Colonic mucosa (tissue), 4 donors: ENCODE results near the gene HSPE1. TPM values are rescaled to one million over a fixed set of nuclear protein-coding genes. Genes with fewer than 3 reads are reported as not detected.
"Not testable (repeated sequence)": the region's sequence is repeated elsewhere in the genome, so short reads cannot be mapped to it uniquely, and the experiment has no call there.

Experiments
- DNase-seq: peaks from one replicate; pipeline ENCODE4 v3.0.0-alpha.2; 2020
- H3K27ac ChIP-seq: fragments of 200-600 bp; one replicate; pipeline ENCODE4 v1.8.0; 2021
- H3K27me3 ChIP-seq: fragments of 200-600 bp; one replicate; pipeline ENCODE4 v1.8.0; 2021
- H3K36me3 ChIP-seq: fragments of 200-600 bp; one replicate; pipeline ENCODE4 v1.8.0; 2021
- H3K4me1 ChIP-seq: fragments of 200-600 bp; one replicate; pipeline ENCODE4 v1.8.0; 2021; ENCODE audit warnings: mild to moderate bottlenecking
- H3K4me3 ChIP-seq: fragments of 200-600 bp; one replicate; pipeline ENCODE4 v1.8.0; 2021
- H3K9ac ChIP-seq, 2 donors: one replicate each; pipeline ENCODE4 v1.7.0; 2013; ENCODE audit warnings: control low read depth in 2 of 2, low read depth in 2 of 2, low read length in 2 of 2
- H3K9me3 ChIP-seq: fragments of 200-600 bp; one replicate; pipeline ENCODE4 v1.8.0; 2021
- CTCF ChIP-seq: fragments of 200-600 bp; IDR thresholded peaks from one replicate; pipeline ENCODE4 v1.8.0; 2022; ENCODE audit warnings: antibody characterized with exemption, mild to moderate bottlenecking
- intact Hi-C: fragments of 100-400 bp; cut with DNase I; formaldehyde crosslinking; loops from one replicate; pipeline ENCODE4 v1.14.1; 2022
- total RNA-seq, 2 donors: library from RNA; stranded (reverse); fragmentation: NEBNext Ultra II Directional in 1 of 2; extraction: Animal tissue kit (Norgen Biotek cat#: 25700) in 1 of 2; gene quantifications; one replicate each; pipeline ENCODE4 v1.2.1, GENCODE V29; 2021
- donor health status: healthy.
- donor health status: DM: no; HTN: no; CAD: no.
- donor health status: DM: no; HTN: no; CAD: no.

HSPE1 gene
- total RNA-seq, 2 donors from 2014 or later = 101 to 297 TPM

GRCh38 chr2:197464175-197464574 is 36.0 kb upstream of the HSPE1 start:
- no peak overlapping the region for H3K4me3 ChIP-seq
- no peaks in the 10 kb centered on the region for H3K27me3 ChIP-seq
- intact Hi-C loops = loop anchor here (5.0 kb wide), 1 partner anchor 37 kb away; no protein-coding TSS in a partner anchor
- TF ChIP-seq CTCF = no peak
- no peak overlapping the region for H3K27ac ChIP-seq
- no peaks in the 10 kb centered on the region for H3K9me3 ChIP-seq
- no peak for DNase-seq
- no peak overlapping the region for H3K9ac ChIP-seq
- H3K4me1 ChIP-seq = no peaks in the 10 kb centered on the region
- peaks cover 6% of the 10 kb centered on the region for H3K36me3 ChIP-seq

DNA sequence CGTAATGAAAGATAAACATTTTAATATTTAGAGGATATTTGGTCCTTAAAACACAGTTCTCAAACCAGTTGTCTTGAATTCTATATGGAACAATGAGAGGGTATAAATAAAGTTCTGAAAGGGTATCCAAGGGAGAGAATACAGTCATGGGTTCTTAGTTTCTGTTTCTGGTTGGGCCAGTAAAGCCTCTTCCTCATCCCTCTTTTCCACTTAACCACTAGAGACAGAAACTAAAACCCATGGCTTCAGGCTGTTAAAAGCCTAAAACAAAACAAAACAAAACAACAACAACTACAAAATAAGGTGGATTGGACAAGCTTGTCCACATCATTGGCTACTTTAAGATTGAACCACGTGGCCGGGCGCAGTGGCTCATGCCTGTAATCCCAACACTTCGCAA is 28.0 kb upstream of the HSPE1 start:
- H3K27ac ChIP-seq = no peak overlapping the region
- H3K36me3 ChIP-seq = peaks cover 3% of the 10 kb centered on the region
- H3K9me3 ChIP-seq = no peaks in the 10 kb centered on the region
- intact Hi-C loops = no loop called here
- H3K4me3 ChIP-seq = no peak overlapping the region
- H3K9ac ChIP-seq = no peak overlapping the region
- no peak for TF ChIP-seq CTCF
- H3K27me3 ChIP-seq = no peaks in the 10 kb centered on the region
- no peaks in the 10 kb centered on the region for H3K4me1 ChIP-seq
- no peak for DNase-seq

DNA sequence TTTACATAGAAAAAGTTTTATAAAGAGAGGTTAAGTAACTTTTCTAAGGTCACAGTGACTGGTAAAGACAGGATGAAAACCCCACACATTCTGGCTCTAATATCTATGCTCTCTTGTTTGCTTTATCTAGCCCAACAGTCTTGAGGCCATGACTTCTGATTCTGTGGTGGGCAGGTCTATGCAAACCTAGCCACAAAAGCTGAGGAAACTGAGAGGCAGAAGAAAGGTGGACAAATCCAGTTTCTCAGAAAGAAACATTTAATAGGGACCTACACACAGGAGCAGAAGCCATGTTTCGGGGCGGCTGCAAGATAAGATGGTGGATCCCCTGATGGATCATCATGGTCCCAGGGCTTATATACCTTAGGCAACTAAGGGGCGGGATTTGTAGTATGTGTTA is 22.4 kb upstream of the HSPE1 start:
- DNase-seq = no peak
- H3K4me1 ChIP-seq = no peaks in the 10 kb centered on the region
- H3K36me3 ChIP-seq = peaks cover 3% of the 10 kb centered on the region
- intact Hi-C loops = no loop called here
- no peaks in the 10 kb centered on the region for H3K27me3 ChIP-seq
- no peak overlapping the region for H3K9ac ChIP-seq
- H3K4me3 ChIP-seq = no peak overlapping the region
- H3K27ac ChIP-seq = no peak overlapping the region
- TF ChIP-seq CTCF = no peak
- no peaks in the 10 kb centered on the region for H3K9me3 ChIP-seq

- H3K27ac ChIP-seq = no peak overlapping the region
- no peaks in the 10 kb centered on the region for H3K27me3 ChIP-seq
- no peaks in the 10 kb centered on the region for H3K4me1 ChIP-seq
- H3K4me3 ChIP-seq = no peak overlapping the region
- no peaks in the 10 kb centered on the region for H3K36me3 ChIP-seq
- no peak for DNase-seq
- intact Hi-C loops = no loop called here
- TF ChIP-seq CTCF = no peak
- H3K9me3 ChIP-seq = no peaks in the 10 kb centered on the region
- no peak overlapping the region for H3K9ac ChIP-seq
Measured at GRCh38 chr2:197480165-197481036, 19.8 kb upstream of the HSPE1 start.

DNA sequence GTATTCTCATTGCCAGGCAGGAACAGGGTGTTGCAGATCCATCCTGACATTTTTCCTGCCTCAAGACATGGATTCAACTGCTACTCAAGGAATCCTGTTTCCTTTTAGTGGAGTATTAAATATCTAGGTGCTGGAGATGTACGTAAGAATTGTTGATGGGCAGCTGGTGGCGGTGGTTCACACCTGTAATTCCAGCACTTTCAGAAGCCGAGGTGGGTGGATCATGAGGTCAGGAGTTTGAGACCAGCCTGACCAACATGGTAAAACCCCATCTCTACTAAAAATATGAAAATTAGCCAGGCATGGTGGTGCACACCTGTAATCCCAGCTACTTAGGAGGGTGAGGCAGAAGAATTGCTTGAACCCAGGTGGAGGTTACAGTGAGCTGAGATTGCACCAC is 15.9 kb upstream of the HSPE1 start:
- intact Hi-C loops = not testable (repeated sequence)

DNA sequence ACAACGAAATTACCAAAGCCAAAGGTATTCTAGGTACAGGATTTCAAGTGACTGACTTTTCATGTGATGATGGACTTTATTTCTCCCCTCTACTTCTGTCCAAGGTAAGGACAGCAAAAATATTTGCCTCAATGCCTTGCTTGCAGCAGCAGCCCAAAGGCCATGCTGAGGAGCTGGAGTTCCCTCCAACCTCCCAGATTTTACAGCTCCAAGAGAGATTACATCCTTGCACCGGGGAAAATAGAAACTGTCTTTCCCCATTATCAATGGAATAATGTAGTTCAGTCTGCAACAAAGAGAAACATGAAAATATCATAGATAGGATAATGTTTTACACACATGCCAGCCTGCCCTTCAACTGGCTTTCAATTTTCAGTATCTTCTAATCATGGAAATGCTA is 14.0 kb upstream of the HSPE1 start:
- no peak for TF ChIP-seq CTCF
- Histone ChIP-seq H3K4me1 (no peaks in the 10 kb centered on the region), H3K4me3 (no peak overlapping the region), H3K27ac (no peak overlapping the region), H3K27me3 (no peaks in the 10 kb centered on the region), H3K9ac (no peak overlapping the region), H3K9me3 (no peaks in the 10 kb centered on the region), H3K36me3 (peaks cover 9% of the 10 kb centered on the region)
- DNase-seq = no peak
- intact Hi-C loops = loop anchor here (5.0 kb wide), 1 partner anchor 74 kb away; no protein-coding TSS in a partner anchor

More for the DNA sequence above, 15.9 kb upstream of the HSPE1 start:
- not testable (repeated sequence) for H3K36me3 ChIP-seq, H3K4me3 ChIP-seq, H3K27ac ChIP-seq, DNase-seq, H3K9ac ChIP-seq, H3K4me1 ChIP-seq, H3K9me3 ChIP-seq, H3K27me3 ChIP-seq
